Esophagus muscularis mucosa (tissue), 4 donors: ENCODE data around the gene DUS1L. TPM values are rescaled to one million over a fixed set of nuclear protein-coding genes. Genes with fewer than 3 reads are reported as not detected.

Experiments
- DNase-seq: peaks from one replicate; pipeline ENCODE4 v3.0.0-alpha.2; 2017; ENCODE audit errors: extremely low spot score
- H3K27ac ChIP-seq, 4 donors: fragments of 200-600 bp; sonication (generic); replicated peaks in 1 of 4; 1 replicate in 3 of 4; 2 replicates in 1 of 4; pipeline ENCODE4 v1.5.1; 2016 to 2019; ENCODE audit warnings: mild to moderate bottlenecking in 1 of 4
- H3K27me3 ChIP-seq, 4 donors: fragments of 200-600 bp; sonication (generic); one replicate each; pipeline versions ENCODE4 v1.5.1 to v1.6.0; 2016 to 2019
- H3K36me3 ChIP-seq, 4 donors: fragments of 200-600 bp; sonication (generic); one replicate each; pipeline ENCODE4 v1.5.1; 2016 to 2019
- H3K4me1 ChIP-seq, 4 donors: fragments of 200-600 bp; sonication (generic); one replicate each; pipeline ENCODE4 v1.5.1; 2016 to 2019
- H3K4me3 ChIP-seq, 4 donors: fragments of 200-600 bp; sonication (generic); 1 replicate in 2 of 4; 2 replicates in 2 of 4; pipeline ENCODE4 v1.5.1; 2016 to 2019; ENCODE audit warnings: mild to moderate bottlenecking in 4 of 4, moderate library complexity in 1 of 4
- H3K9me3 ChIP-seq, 4 donors: fragments of 200-600 bp; sonication (generic); 1 replicate in 3 of 4; 2 replicates in 1 of 4; pipeline ENCODE4 v1.5.1; 2016 to 2019
- EP300 ChIP-seq: sonication (generic); formaldehyde crosslinking; IDR thresholded peaks from one replicate; pipeline ENCODE4 v1.6.1; 2017; ENCODE audit warnings: antibody characterized with exemption
- POLR2A ChIP-seq: fragments of 450-650 bp; IDR thresholded peaks from one replicate; pipeline ENCODE4 v1.6.1; 2017; ENCODE audit warnings: antibody characterized with exemption, moderate library complexity, mild to moderate bottlenecking, low read depth
- POLR2AphosphoS5 ChIP-seq, 2 donors: sonication (generic); formaldehyde crosslinking; IDR thresholded peaks; one replicate each; pipeline ENCODE4 v1.6.1; 2017; ENCODE audit warnings: antibody characterized with exemption in 2 of 2
- WGBS: methylation state at CpG from one replicate; pipeline ENCODE4 v1.1.5; 2018; 5-methylcytosine and 5-hydroxymethylcytosine counted together
- intact Hi-C: fragments of 100-400 bp; cut with DNase I; formaldehyde crosslinking; loops from one replicate; pipeline ENCODE4 v1.15.1; 2023
- total RNA-seq, 4 donors: library from RNA; depleted of rRNA; stranded (reverse); fragments of >200 nt; gene quantifications; one replicate each; pipeline versions ENCODE4 v1.1.0 to v1.2.1, GENCODE V29; 2016
- TF ChIP-seq, protein P1 (sequence below), 3 experiments: fragments of 200-600 bp in 2 of 3; fragments of 450-650 bp in 1 of 3; sonication (generic) in 2 of 3; IDR thresholded peaks; one replicate each; pipeline ENCODE4 v1.5.1; 2017 to 2019; ENCODE audit warnings: antibody characterized with exemption in 3 of 3, mild to moderate bottlenecking in 2 of 3, moderate library complexity in 1 of 3

DUS1L gene
- total RNA-seq, 4 donors from 2014 or later = 42.2 to 77.1 (median 52.6) TPM

DNA sequence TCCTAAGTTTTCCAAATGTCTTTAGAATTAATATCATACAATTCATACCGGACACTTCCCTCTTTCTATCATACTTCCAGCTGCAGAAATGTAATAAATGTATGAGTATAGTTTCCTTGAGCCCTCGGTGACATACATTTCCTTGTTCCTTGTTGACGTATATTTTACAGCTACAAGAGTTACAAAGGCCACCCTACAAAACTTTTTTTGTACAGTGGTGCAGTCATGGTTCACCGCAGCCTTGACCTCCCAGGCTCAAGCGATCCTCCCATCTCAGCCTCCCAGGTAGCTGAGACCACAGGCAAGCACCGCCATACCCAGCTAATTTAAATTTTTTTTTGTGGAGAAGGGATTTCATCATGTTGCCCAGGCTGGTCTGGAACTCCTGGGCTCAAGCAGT, 7.2 kb upstream of the DUS1L start:
- TF ChIP-seq, protein P1, sequence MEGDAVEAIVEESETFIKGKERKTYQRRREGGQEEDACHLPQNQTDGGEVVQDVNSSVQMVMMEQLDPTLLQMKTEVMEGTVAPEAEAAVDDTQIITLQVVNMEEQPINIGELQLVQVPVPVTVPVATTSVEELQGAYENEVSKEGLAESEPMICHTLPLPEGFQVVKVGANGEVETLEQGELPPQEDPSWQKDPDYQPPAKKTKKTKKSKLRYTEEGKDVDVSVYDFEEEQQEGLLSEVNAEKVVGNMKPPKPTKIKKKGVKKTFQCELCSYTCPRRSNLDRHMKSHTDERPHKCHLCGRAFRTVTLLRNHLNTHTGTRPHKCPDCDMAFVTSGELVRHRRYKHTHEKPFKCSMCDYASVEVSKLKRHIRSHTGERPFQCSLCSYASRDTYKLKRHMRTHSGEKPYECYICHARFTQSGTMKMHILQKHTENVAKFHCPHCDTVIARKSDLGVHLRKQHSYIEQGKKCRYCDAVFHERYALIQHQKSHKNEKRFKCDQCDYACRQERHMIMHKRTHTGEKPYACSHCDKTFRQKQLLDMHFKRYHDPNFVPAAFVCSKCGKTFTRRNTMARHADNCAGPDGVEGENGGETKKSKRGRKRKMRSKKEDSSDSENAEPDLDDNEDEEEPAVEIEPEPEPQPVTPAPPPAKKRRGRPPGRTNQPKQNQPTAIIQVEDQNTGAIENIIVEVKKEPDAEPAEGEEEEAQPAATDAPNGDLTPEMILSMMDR (IDR thresholded peaks at IDR 0.05) = no peak
- TF ChIP-seq EP300 = no peak
- TF ChIP-seq POLR2AphosphoS5 (IDR thresholded peaks at IDR 0.05) = no peak
- TF ChIP-seq POLR2A = no peak
- intact Hi-C loops = no loop called here
- Histone ChIP-seq H3K4me1 (peaks cover 0 to 3% (median 0%) of the 10 kb centered on the region in 4 donors), H3K27me3 (no peaks in the 10 kb centered on the region), H3K36me3 (no peaks in the 10 kb centered on the region), H3K27ac (no peak overlapping the region), H3K4me3 (no peak overlapping the region), H3K9me3 (no peaks in the 10 kb centered on the region)
- no peak for DNase-seq
- WGBS = 83% methylated on average over 6 of the region's 6 CpGs

DNA sequence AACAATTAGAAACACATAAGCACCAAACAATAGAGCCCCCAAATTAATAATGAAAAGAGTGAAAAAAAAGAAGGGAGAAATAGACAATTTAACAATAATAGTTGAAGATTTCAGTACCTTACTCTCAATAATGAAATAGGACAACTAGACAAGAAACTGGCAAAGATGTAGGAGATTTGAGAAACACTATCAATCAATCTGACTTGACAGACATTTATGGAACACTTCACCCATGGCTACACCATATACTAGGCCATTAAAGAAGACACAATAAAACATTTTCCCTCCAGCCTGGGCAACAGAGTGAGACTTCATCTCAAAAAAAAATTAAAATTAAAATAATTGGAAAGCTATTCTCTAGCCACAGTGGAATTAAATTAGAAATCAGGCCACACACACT, 5.0 kb upstream of the DUS1L start:
- DNase-seq = no peak
- Histone ChIP-seq H3K9me3 (no peaks in the 10 kb centered on the region), H3K4me3 (no peak overlapping the region), H3K4me1 (peaks cover 9 to 10% (median 9%) of the 10 kb centered on the region in 4 donors), H3K27me3 (no peaks in the 10 kb centered on the region), H3K27ac (no peak overlapping the region), H3K36me3 (no peaks in the 10 kb centered on the region)
- no peak for TF ChIP-seq POLR2A
- TF ChIP-seq, protein P1 (IDR thresholded peaks at IDR 0.05) = no peak
- no peak for TF ChIP-seq POLR2AphosphoS5 (IDR thresholded peaks at IDR 0.05)
- TF ChIP-seq EP300 = no peak
- intact Hi-C loops = no loop called here

DNA sequence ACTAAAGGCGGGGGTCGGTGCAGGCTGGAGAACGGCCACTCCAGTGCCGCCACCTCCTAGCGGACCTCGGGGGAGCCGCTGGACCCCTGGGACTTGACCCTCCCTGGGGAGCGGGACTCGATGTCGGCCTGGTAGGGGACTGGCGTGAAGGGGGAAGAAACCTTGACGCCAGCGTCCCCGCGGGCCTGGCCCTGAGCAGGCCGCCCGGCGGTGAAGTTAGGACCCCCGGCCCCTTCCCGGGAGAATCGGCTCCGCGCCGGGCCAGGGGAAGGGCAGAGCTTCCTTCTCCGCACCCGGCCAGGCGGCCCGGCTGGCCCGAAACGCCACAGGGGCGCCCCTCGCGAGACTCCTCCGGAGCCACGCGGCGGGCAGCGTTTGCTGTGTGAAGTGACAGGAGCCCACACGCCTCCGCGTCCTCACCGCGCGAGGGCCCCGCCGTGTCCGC, 389 bp downstream of the DUS1L start:
- DNase-seq = no peak
- TF ChIP-seq EP300 = no peak
- Histone ChIP-seq H3K9me3 (no peaks in the 10 kb centered on the region), H3K4me1 (peaks cover 25 to 33% (median 28%) of the 10 kb centered on the region in 4 donors), H3K27ac (peak overlapping the region; percentile 79 to 91 (median 88)), H3K27me3 (no peaks in the 10 kb centered on the region), H3K4me3 (peak overlapping the region; percentile 80 to 90 (median 86)), H3K36me3 (peaks cover 16 to 42% (median 39%) of the 10 kb centered on the region in 4 donors)
- 5% methylated on average over 8 of the region's 47 CpGs for WGBS
- intact Hi-C loops = no loop called here

DNA sequence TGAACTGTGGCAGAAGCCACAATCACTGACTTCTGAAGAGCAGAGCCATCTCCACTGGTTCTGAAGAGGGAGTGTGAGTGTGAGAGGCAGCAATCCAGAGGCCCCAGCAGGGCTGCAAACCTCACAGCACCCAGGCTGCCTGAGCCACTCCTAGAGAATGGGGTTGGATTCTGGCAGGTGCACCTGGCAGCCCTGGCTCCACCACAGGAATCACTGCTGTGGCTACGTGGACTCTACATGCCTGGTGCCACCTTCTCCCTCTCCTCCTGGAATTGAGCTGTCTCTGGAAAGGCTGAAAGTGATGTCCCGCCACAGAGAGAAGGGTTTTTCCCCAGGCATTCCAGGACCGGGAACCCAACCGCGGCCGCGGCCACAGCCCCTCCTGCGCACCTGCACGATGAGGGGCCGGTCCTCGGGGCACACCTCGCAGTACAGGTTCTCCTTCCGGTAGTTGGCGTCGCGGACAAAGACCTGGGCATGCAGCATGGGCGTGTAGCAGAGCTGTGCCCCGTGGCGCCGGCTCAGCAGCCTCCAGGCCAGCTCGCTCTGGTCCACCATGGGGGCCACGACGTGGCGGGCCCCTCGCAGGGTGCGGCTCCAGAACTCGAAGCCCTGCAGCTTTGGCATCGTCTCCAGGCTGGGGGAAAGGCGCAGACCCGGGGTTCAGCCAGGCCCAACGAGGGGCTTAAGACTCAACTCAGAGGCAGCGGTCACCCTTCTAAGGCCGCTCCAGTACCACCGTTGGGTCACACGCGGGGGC, 991 bp downstream of the DUS1L start:
- WGBS = 43% methylated on average over 22 of the region's 36 CpGs

DNA sequence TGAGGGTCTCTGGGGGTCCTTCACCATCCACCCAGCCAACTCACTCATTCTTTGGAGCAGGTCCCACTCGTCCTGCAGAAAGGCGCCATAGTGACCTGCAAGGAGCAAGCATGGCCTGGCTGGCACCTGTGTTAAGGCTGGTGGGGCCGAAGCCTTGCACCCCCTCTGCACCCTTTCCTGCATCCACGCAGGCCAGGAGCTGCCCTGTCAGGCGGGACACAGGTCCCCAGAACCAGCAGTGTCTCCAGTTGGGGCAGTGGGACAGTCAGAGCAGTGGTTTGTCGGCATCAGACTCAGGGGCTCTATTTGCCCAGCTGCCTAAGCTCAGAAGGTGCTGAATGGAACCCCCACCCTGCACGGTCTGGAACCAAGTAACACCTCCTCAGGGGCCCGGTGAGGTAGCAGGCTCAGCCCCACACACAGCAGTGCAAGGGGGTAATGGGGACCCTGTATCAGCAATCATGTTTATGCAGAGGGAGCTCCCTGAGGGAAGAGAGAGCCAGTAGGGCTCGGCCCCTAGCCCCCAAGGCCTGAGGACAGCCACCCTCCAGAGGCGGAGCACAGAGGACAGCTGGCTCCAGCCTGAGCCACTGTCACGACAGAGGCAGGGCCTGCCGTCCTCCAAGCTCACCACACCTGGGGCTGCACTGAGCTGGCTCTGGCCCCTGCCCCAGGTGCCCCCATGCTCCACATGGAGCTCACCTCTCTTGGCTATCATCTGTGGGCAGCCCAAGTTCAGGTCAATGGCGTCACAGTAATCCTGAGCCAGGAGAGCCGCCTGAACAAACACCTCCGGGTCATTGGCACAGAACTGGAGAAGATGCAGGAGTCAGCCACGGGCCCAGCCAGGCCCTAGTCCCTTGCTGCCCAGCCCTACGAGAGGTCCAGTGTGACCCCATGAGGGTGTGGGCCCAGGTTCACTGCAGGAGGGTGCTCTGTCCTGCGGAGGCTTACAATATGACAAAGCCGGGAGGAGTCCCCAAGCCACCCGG, 1.9 kb downstream of the DUS1L start:
- WGBS = 76% methylated on average over 14 of the region's 20 CpGs
- intact Hi-C loops = no loop called here

More for the DNA sequence above, 991 bp downstream of the DUS1L start:
- no peak for TF ChIP-seq EP300
- no peak for TF ChIP-seq POLR2A
- peaks cover 17 to 48% (median 45%) of the 10 kb centered on the region in 4 donors for H3K36me3 ChIP-seq
- H3K4me3 ChIP-seq = peak overlapping the region; percentile 80 to 90 (median 86)
- H3K27me3 ChIP-seq = no peaks in the 10 kb centered on the region
- peaks cover 25 to 33% (median 28%) of the 10 kb centered on the region in 4 donors for H3K4me1 ChIP-seq
- intact Hi-C loops = no loop called here
- H3K9me3 ChIP-seq = no peaks in the 10 kb centered on the region
- DNase-seq = no peak
- H3K27ac ChIP-seq = peak overlapping the region; percentile 79 to 91 (median 88)

More for the DNA sequence above, 1.9 kb downstream of the DUS1L start:
- no peak for DNase-seq
- H3K27ac ChIP-seq = no peak overlapping the region
- TF ChIP-seq, protein P1 (IDR thresholded peaks at IDR 0.05) = no peak
- no peak for TF ChIP-seq POLR2A
- TF ChIP-seq POLR2AphosphoS5 (IDR thresholded peaks at IDR 0.05) = no peak
- no peak for TF ChIP-seq EP300
- no peaks in the 10 kb centered on the region for H3K27me3 ChIP-seq
- H3K4me1 ChIP-seq = peaks cover 25 to 33% (median 28%) of the 10 kb centered on the region in 4 donors
- peaks cover 22 to 57% (median 54%) of the 10 kb centered on the region in 4 donors for H3K36me3 ChIP-seq
- no peaks in the 10 kb centered on the region for H3K9me3 ChIP-seq
- H3K4me3 ChIP-seq = peak overlapping the region in 1 of 4 donors; percentile 90
